GM06990 (cell line): Measurements from ENCODE around the gene CD96.

ENCODE experiments used
- DNase-seq: peaks from one replicate; pipeline ENCODE4 v3.0.0-alpha.2; 2011; ENCODE audit not compliant: insufficient read length; ENCODE audit errors: extremely low read depth
- H3K27me3 ChIP-seq: replicated peaks from 2 replicates; pipeline ENCODE4 v1.6.0; 2011; ENCODE audit warnings: low read length; ENCODE audit not compliant: control insufficient read depth, insufficient read depth
- H3K36me3 ChIP-seq: 2 replicates; pipeline ENCODE4 v1.5.1; 2011; ENCODE audit warnings: low read length; ENCODE audit not compliant: control insufficient read depth, insufficient read depth
- H3K4me3 ChIP-seq: replicated peaks from 2 replicates; pipeline ENCODE4 v1.5.1; 2011; ENCODE audit warnings: low read depth, mild to moderate bottlenecking, control low read depth, low read length
- CTCF ChIP-seq: IDR thresholded peaks from 2 replicates; pipeline ENCODE4 v1.5.1; 2011; ENCODE audit warnings: low read length, control low read depth, mild to moderate bottlenecking, inconsistent platforms; ENCODE audit not compliant: insufficient read depth, poor library complexity, severe bottlenecking

The CD96 gene

GRCh38 chr3:111604119-111604518, 62.1 kb downstream of the CD96 start:
- H3K4me3 ChIP-seq: no peak overlapping the region
- no peaks in the 10 kb centered on the region for H3K27me3 ChIP-seq
- no peak for DNase-seq
- TF ChIP-seq CTCF: no peak
- no peaks in the 10 kb centered on the region for H3K36me3 ChIP-seq

GRCh38 chr3:111605018-111605417, 63.0 kb downstream of the CD96 start:
- no peak overlapping the region for H3K4me3 ChIP-seq
- H3K27me3 ChIP-seq: no peaks in the 10 kb centered on the region
- no peaks in the 10 kb centered on the region for H3K36me3 ChIP-seq
- no peak for TF ChIP-seq CTCF
- DNase-seq: no peak

GRCh38 chr3:111605493-111605892, 63.5 kb downstream of the CD96 start:
- Histone ChIP-seq H3K4me3 (no peak overlapping the region), H3K27me3 (no peaks in the 10 kb centered on the region), H3K36me3 (no peaks in the 10 kb centered on the region)
- no peak for DNase-seq
- TF ChIP-seq CTCF: no peak

GRCh38 chr3:111607240-111607920, 65.4 kb downstream of the CD96 start:
- H3K27me3 ChIP-seq: no peaks in the 10 kb centered on the region
- no peaks in the 10 kb centered on the region for H3K36me3 ChIP-seq
- no peak for TF ChIP-seq CTCF
- H3K4me3 ChIP-seq: no peak overlapping the region
- no peak for DNase-seq

- H3K36me3 ChIP-seq: no peaks in the 10 kb centered on the region
Measured at GRCh38 chr3:111608383-111608782, 66.4 kb downstream of the CD96 start.

More at GRCh38 chr3:111608383-111608782, 66.4 kb downstream of the CD96 start:
- DNase-seq: no peak
- Histone ChIP-seq H3K4me3 (no peak overlapping the region), H3K27me3 (no peaks in the 10 kb centered on the region)
- TF ChIP-seq CTCF: no peak
